HepG2 (cell line): ENCODE results near the gene MYO1C. TPM values are rescaled to one million over a fixed set of nuclear protein-coding genes. Genes with fewer than 3 reads are reported as not detected.

Experiments
- GABPA ChIP-seq, 2 experiments: IDR thresholded peaks; 2 replicates each; pipeline ENCODE4 v1.6.1; 2011 to 2016; ENCODE audit warnings: low read depth in 2 of 2, low read length in 1 of 2, missing biosample characterization in 1 of 2, missing genetic modification characterization in 1 of 2
- IRF2 ChIP-seq: IDR thresholded peaks from 2 replicates; pipeline ENCODE4 v1.6.1; 2018; ENCODE audit warnings: missing genetic modification reagents, missing compliant biosample characterization
- MAF1 ChIP-seq: sonication (generic); formaldehyde crosslinking; IDR thresholded peaks from 2 replicates; pipeline ENCODE4 v1.5.0; 2020; ENCODE audit warnings: missing genetic modification reagents, borderline replicate concordance
- MEIS2 ChIP-seq: sonication (generic); formaldehyde crosslinking; IDR thresholded peaks from 2 replicates; pipeline ENCODE4 v1.9.0; 2021; ENCODE audit warnings: mild to moderate bottlenecking, missing genetic modification reagents
- NFYC ChIP-seq: IDR thresholded peaks from 2 replicates; pipeline ENCODE4 v1.6.1; 2016; ENCODE audit warnings: missing genetic modification reagents, missing compliant biosample characterization
- PITX1 ChIP-seq: sonication (generic); formaldehyde crosslinking; IDR thresholded peaks from 2 replicates; pipeline ENCODE4 v1.5.1; 2020; ENCODE audit warnings: mild to moderate bottlenecking, missing genetic modification reagents
- REPIN1 ChIP-seq: sonication (generic); formaldehyde crosslinking; IDR thresholded peaks from 2 replicates; pipeline ENCODE4 v1.8.0; 2022; ENCODE audit warnings: missing genetic modification reagents, low read depth, mild to moderate bottlenecking, borderline replicate concordance
- ZNF672 ChIP-seq: sonication (generic); formaldehyde crosslinking; IDR thresholded peaks from 2 replicates; pipeline ENCODE4 v1.8.1; 2022; ENCODE audit warnings: missing genetic modification reagents
- ZNF891 ChIP-seq: sonication (generic); formaldehyde crosslinking; IDR thresholded peaks from 2 replicates; pipeline ENCODE4 v1.5.0; 2020; ENCODE audit warnings: mild to moderate bottlenecking, missing genetic modification reagents
- ZSCAN20 ChIP-seq: sonication (generic); formaldehyde crosslinking; IDR thresholded peaks from 2 replicates; pipeline ENCODE4 v1.4.0; 2020; ENCODE audit warnings: missing genetic modification reagents, mild to moderate bottlenecking, borderline replicate concordance
- polyA plus RNA-seq, 8 experiments: library from polyadenylated mRNA; depleted of rRNA in 3 of 8; stranded (reverse) in 7 of 8; unstranded in 1 of 8; fragments of >200 nt; fragmentation: Illumina TruSeq in 4 of 8; extraction: Trizol in 4 of 8; gene quantifications; 2 replicates each; pipeline versions ENCODE4 v1.2.1 to v1.2.3, GENCODE V29; 2011 to 2016; ENCODE audit warnings: low read depth in 4 of 8, missing spikeins in 1 of 8, mixed read lengths in 1 of 8; ENCODE audit not compliant: insufficient read depth in 1 of 8
- total RNA-seq, 5 experiments: library from RNA; depleted of rRNA; stranded (reverse); fragments of >200 nt; fragmentation: Illumina TruSeq; extraction: Trizol; gene quantifications; 2 replicates each; pipeline ENCODE4 v1.2.3, GENCODE V29; 2016; ENCODE audit warnings: low read depth in 1 of 5
- TF ChIP-seq, protein P1 (sequence below): sonication (generic); formaldehyde crosslinking; IDR thresholded peaks from 2 replicates; pipeline ENCODE4 v1.4.0; 2020; ENCODE audit warnings: missing genetic modification reagents, borderline replicate concordance

The MYO1C gene
- total and polyA plus RNA-seq, 2 of the 13 experiments (the other 11 are each of a cell fraction or from before 2014, with no cell fraction given) = 22.7 to 40.8 TPM

DNA sequence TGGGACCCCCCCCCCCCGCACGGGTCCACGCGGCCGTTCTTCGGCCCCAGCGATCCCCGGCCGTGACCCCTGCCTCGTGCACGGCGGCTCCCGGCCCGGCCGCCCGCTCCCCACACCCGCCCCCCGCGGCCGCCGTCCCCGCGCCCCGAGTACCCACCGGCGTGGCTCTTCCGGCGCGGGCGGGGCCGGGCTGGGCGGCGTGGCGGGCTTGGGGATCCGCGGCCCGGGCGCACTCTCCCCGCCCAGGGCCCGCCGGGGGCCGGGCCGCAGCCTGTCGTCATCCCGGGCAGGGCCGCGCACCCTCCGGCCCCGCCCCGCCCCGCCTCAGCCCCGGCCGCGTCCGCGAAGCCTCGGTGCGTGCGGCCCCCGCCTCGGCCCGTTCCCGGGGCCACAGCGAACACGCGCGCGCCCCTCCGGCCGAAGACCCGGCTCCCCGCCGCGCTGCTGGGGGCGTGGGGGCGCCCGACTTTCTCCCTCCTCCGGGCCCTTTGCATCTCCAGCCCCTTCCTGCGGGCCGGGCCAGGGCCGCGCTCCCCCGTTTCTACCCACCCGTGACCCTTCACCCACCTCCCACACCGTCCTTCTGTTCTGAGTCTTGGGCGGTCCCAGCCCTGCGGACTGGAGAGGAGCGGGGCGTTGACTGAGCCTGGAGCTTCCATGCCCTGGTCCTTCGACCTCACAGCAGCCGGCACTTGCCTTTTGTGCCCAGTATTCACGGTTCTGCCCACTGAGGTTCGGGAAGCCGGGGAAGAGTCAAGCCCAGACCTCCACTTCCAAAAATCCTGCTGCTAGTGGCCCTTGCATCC lies 840 bp downstream of the MYO1C start (continued):
- TF ChIP-seq, protein P1, sequence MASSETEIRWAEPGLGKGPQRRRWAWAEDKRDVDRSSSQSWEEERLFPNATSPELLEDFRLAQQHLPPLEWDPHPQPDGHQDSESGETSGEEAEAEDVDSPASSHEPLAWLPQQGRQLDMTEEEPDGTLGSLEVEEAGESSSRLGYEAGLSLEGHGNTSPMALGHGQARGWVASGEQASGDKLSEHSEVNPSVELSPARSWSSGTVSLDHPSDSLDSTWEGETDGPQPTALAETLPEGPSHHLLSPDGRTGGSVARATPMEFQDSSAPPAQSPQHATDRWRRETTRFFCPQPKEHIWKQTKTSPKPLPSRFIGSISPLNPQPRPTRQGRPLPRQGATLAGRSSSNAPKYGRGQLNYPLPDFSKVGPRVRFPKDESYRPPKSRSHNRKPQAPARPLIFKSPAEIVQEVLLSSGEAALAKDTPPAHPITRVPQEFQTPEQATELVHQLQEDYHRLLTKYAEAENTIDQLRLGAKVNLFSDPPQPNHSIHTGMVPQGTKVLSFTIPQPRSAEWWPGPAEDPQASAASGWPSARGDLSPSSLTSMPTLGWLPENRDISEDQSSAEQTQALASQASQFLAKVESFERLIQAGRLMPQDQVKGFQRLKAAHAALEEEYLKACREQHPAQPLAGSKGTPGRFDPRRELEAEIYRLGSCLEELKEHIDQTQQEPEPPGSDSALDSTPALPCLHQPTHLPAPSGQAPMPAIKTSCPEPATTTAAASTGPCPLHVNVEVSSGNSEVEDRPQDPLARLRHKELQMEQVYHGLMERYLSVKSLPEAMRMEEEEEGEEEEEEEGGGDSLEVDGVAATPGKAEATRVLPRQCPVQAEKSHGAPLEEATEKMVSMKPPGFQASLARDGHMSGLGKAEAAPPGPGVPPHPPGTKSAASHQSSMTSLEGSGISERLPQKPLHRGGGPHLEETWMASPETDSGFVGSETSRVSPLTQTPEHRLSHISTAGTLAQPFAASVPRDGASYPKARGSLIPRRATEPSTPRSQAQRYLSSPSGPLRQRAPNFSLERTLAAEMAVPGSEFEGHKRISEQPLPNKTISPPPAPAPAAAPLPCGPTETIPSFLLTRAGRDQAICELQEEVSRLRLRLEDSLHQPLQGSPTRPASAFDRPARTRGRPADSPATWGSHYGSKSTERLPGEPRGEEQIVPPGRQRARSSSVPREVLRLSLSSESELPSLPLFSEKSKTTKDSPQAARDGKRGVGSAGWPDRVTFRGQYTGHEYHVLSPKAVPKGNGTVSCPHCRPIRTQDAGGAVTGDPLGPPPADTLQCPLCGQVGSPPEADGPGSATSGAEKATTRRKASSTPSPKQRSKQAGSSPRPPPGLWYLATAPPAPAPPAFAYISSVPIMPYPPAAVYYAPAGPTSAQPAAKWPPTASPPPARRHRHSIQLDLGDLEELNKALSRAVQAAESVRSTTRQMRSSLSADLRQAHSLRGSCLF (CRISPR knock-in tag) = no peak
- 0 out of 2 replicates have a peak, but pooled peaks have one; percentile 3 for TF ChIP-seq ZSCAN20
- 0 out of 2 replicates have a peak, but pooled peaks have one; percentile 71 for TF ChIP-seq ZNF891 (CRISPR knock-in tag)
- 0 out of 2 replicates have a peak, but pooled peaks have one; percentile 18 for TF ChIP-seq PITX1 (CRISPR knock-in tag)
- TF ChIP-seq GABPA (IDR thresholded peaks at IDR 0.05; ENCODE audit: low read depth, low read length) = peak; percentile 31; the same call in 1 of the 2 replicates
- TF ChIP-seq GABPA (CRISPR knock-in tag; IDR thresholded peaks at IDR 0.05; ENCODE audit: low read depth) = no peak
- TF ChIP-seq REPIN1 = 0 out of 2 replicates have a peak, but pooled peaks have one; percentile 26
- TF ChIP-seq MEIS2 (CRISPR knock-in tag) = peak; percentile 2
- no peak for TF ChIP-seq NFYC (CRISPR knock-in tag)
- no peak for TF ChIP-seq MAF1 (CRISPR knock-in tag)
- no peak for TF ChIP-seq IRF2 (CRISPR knock-in tag)
- 0 out of 2 replicates have a peak, but pooled peaks have one; percentile 16 for TF ChIP-seq ZNF672 (CRISPR knock-in tag)
